Activated naive CD4-positive, alpha-beta T cell treated with anti-CD3 and anti-CD28 coated beads for 36 hours (primary cell): ENCODE data around the gene DOK3. TPM values are rescaled to one million over a fixed set of nuclear protein-coding genes. Genes with fewer than 3 reads are reported as not detected.
A peak's percentile ranks its signal among the peaks of the same experiment; 100 is the strongest.

Experiments
- CTCF ChIA-PET: fragments of 350-600 bp; sonication (Branson Sonifier 250); formaldehyde crosslinking; loops from one replicate; lab custom pipeline; 2021; ENCODE audit warnings: antibody characterized with exemption; lab: Charles Lee
- DNase-seq: peaks from one replicate; pipeline ENCODE4 v3.0.0-alpha.2; 2020
- H3K27ac Mint-ChIP-seq: one replicate; pipeline ENCODE4 v1.8.0; 2021; ENCODE audit warnings: mild to moderate bottlenecking, mixed read lengths
- H3K27me3 Mint-ChIP-seq: one replicate; pipeline ENCODE4 v1.8.0; 2021; ENCODE audit warnings: low read depth, mixed read lengths
- H3K36me3 Mint-ChIP-seq: one replicate; pipeline ENCODE4 v1.8.0; 2021; ENCODE audit warnings: low read depth, mixed read lengths
- H3K4me1 Mint-ChIP-seq: one replicate; pipeline ENCODE4 v1.8.0; 2021; ENCODE audit warnings: low read depth, mixed read lengths
- H3K4me3 Mint-ChIP-seq: one replicate; pipeline ENCODE4 v1.8.0; 2021; ENCODE audit warnings: mild to moderate bottlenecking, moderate library complexity, mixed read lengths
- H3K9me3 Mint-ChIP-seq: one replicate; pipeline ENCODE4 v1.8.0; 2021; ENCODE audit warnings: mixed read lengths
- intact Hi-C: fragments of 100-400 bp; cut with micrococcal nuclease; formaldehyde crosslinking; loops from one replicate; pipeline ENCODE4 v1.15.1; 2023
- total RNA-seq, 2 experiments: library from RNA; stranded (reverse); gene quantifications; one replicate each; pipeline ENCODE4 v1.2.3, GENCODE V29; 2021

The DOK3 gene
- total RNA-seq, 2 experiments from 2014 or later = 0.37 to 1.3 TPM

DNA sequence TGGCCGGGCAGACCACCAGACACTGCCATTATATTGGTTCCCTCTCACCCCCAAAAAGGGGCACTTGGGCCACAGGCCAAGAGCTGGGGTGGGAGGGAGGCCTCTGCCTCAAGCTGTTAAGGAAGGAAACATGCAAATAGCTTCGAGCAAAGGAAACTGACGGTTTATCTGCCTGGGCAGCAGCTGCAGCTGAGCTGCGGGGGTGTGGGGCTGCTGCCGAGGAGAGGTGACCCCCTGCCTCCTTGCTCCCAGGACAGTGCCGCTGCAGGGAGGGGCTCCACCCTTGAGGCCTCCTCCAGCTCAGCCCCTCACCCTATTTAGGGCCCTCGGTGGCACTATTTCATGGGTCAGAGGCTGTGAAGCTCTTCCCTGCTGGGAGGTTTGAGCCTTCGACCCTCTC, 789 bp downstream of the DOK3 start:
- H3K27ac Mint-ChIP-seq = no peak overlapping the region
- H3K36me3 Mint-ChIP-seq = peaks cover 23% of the 10 kb centered on the region
- peaks cover 2% of the 10 kb centered on the region for H3K4me1 Mint-ChIP-seq
- H3K27me3 Mint-ChIP-seq = no peaks in the 10 kb centered on the region
- intact Hi-C loops = no loop called here
- H3K9me3 Mint-ChIP-seq = no peaks in the 10 kb centered on the region
- CTCF ChIA-PET = interaction anchor here (1.3 kb wide), 1 partner anchor 11 kb away, joined by 4 read pairs; the partner anchor contains the start of gene PDLIM7
- no peak for DNase-seq
- H3K4me3 Mint-ChIP-seq = no peak overlapping the region

DNA sequence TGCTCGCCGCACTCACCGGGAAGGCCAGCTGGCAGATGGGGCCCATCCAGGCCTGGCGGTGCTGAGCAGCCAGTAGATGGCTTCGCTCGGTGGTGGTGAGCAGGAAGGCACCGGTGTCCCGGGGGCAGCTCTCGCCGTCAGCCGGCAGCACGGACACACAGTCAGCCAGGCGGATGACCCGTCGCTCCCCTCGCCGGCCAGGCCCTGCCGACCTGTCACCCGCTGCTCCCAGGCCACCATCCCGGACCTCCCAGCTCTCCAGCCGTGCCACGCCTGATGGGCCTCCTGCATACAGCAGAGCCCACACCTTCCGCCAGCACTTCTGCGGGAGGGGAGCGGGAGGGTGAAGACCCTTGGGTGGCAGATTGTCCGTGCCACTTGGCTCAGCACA, 1.4 kb downstream of the DOK3 start:
- Mint-ChIP-seq H3K4me3 (no peak overlapping the region), H3K27me3 (no peaks in the 10 kb centered on the region), H3K36me3 (peaks cover 19% of the 10 kb centered on the region), H3K4me1 (peaks cover 2% of the 10 kb centered on the region), H3K9me3 (no peaks in the 10 kb centered on the region), H3K27ac (no peak overlapping the region)
- CTCF ChIA-PET = interaction anchor here (0.9 to 1.3 kb wide), 2 partner anchors 10 to 15 kb away, joined by 3 to 4 read pairs; partner anchors contain the start of gene PDLIM7
- no peak for DNase-seq
- intact Hi-C loops = no loop called here

DNA sequence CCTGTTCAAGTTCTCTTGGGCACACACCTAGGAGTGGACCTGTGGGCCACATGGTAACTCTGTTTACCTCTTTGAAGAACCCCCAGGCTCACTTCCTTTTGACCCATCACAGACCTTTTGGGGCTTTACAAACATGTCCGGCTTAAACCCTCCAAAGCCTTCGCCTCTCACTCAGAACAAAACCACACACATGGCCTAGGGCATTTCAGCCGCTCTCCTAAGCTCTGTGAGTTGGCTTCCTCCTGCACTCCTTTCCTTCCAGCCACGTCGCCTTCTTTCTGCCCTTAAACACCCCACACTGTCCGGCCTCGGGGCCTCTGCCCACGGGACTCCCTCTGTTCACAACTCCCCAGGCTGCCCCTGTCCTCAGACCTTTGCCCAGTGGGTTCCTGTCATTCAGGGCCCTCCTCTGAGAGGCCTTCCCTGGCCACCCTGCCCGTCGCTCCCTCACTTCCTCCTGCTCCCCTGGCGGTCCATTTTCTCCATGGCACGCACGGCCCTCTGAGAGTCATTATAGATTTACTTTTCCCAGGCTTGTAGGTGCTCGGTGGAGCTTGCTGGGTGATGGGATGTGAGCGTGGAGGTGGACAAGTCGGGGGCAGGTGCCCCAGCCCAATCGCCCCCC, 1.9 kb downstream of the DOK3 start:
- intact Hi-C loops = no loop called here
- no peak overlapping the region for H3K27ac Mint-ChIP-seq
- H3K4me1 Mint-ChIP-seq = peaks cover 2% of the 10 kb centered on the region
- no peaks in the 10 kb centered on the region for H3K27me3 Mint-ChIP-seq
- DNase-seq = no peak
- H3K9me3 Mint-ChIP-seq = no peaks in the 10 kb centered on the region
- H3K4me3 Mint-ChIP-seq = no peak overlapping the region
- CTCF ChIA-PET = interaction anchor here (0.9 to 2.2 kb wide), 5 partner anchors 8 to 117 kb away, joined by 3 to 10 read pairs (median 4); partner anchors contain the start of genes DDX41 and PDLIM7
- peaks cover 15% of the 10 kb centered on the region for H3K36me3 Mint-ChIP-seq

DNA sequence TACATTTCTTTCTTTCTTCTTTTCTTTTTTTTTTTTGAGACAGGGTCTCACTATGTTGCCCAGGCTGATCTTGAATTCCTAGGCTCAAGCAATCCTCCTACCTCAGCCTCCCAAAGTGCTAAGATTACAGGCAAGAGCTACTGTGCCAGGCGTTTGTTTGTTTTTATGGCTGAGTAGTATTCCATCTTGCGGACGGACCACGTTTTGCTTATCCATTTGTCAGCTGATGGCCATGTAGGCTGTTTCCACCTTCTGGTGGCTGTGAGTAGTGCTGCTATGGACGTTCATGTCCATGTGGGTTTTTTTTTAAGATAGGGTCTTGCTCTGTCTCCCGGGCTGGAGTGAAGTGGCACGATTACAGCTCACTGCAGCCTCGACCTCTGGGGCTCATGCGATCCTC, 2.5 kb downstream of the DOK3 start:
- H3K4me3 Mint-ChIP-seq = no peak overlapping the region
- no peak overlapping the region for H3K27ac Mint-ChIP-seq
- H3K27me3 Mint-ChIP-seq = no peaks in the 10 kb centered on the region
- peaks cover 14% of the 10 kb centered on the region for H3K36me3 Mint-ChIP-seq
- CTCF ChIA-PET = interaction anchor here (0.6 to 2.2 kb wide), 6 partner anchors 8 to 116 kb away, joined by 3 to 10 read pairs (median 4); partner anchors contain the start of gene DDX41
- no peak for DNase-seq
- H3K4me1 Mint-ChIP-seq = peaks cover 2% of the 10 kb centered on the region
- intact Hi-C loops = no loop called here
- H3K9me3 Mint-ChIP-seq = no peaks in the 10 kb centered on the region

DNA sequence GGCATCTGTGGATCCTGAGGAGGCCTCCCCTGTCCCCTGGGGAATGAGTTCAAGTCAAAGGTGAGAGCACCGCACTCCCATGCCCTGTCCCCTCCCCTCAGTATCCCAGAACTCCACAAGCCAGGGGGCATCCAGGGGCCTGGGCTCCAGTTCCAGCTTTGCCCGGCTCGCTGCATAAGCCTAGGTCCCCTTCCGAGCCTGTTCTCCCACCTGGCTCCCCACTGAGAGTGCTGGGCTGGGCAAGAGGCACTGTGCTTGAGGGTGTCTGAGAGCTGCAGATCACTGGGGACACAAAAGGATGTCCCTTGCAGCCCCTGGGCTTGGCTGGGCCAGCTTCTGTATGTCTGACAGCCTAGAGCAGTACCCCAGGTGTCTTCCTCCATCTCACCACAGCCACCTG, 4.6 kb downstream of the DOK3 start:
- peaks cover 2% of the 10 kb centered on the region for H3K36me3 Mint-ChIP-seq
- no peak for DNase-seq
- no peaks in the 10 kb centered on the region for H3K27me3 Mint-ChIP-seq
- intact Hi-C loops = no loop called here
- no peak overlapping the region for H3K27ac Mint-ChIP-seq
- H3K4me3 Mint-ChIP-seq = no peak overlapping the region
- H3K4me1 Mint-ChIP-seq = peaks cover 5% of the 10 kb centered on the region
- no peaks in the 10 kb centered on the region for H3K9me3 Mint-ChIP-seq
- CTCF ChIA-PET = no interaction called here

DNA sequence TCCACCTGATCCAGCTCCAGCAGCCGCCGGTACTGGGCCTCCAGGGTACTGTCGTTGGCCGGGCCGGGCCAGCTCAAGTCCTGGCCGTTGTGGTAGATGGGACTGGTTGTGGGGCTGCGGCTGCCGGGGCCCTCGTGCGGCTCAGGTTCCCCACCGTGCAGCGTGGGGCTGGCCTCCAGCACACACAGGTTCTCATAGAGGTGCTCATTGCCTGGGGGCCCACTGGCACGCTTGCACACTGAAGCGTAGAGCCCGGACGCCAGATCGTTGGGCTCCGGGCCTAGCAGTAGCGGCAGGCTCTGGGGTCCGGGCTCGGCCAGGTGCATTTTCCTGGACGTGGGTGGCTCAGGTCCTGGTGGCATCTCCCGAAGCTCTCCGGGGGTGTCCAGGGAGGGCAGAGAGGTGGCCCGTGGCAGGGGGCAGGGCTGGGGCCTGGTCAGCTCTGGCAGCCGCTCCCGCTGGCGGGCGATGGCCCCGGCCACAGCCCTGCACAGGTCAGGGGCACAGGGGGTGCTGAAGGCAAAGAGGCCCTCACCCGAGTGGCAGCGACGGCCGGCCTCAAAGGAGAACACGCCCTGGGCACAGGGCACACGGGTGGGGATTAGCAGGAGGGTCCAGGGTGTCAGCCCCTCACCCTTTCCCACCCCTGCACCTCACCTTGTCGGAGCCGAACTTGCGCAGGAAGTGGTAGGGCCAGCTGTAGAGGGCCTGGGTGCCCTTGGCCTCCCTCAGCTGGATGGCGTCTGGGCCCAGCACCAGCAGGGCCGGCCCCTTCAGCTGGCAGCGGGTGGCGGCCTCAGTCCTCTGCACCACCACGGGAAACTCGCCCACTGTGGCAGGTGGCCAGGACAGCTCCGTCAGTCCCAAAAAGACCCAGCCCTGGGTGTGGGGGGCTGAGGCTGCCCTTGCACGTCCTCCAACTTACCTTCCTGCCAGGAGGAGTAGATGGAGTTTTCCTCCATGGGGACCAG, 5.3 kb downstream of the DOK3 start:
- H3K27ac Mint-ChIP-seq = no peak overlapping the region
- H3K27me3 Mint-ChIP-seq = peaks cover 6% of the 10 kb centered on the region
- H3K36me3 Mint-ChIP-seq = no peaks in the 10 kb centered on the region
- CTCF ChIA-PET = interaction anchor here (0.7 to 7.0 kb wide), 2 partner anchors 100 to 113 kb away, joined by 3 to 72 read pairs; no protein-coding TSS in a partner anchor
- peaks cover 3% of the 10 kb centered on the region for H3K4me1 Mint-ChIP-seq
- no peak overlapping the region for H3K4me3 Mint-ChIP-seq
- H3K9me3 Mint-ChIP-seq = no peaks in the 10 kb centered on the region
- no peak for DNase-seq
- intact Hi-C loops = no loop called here

DNA sequence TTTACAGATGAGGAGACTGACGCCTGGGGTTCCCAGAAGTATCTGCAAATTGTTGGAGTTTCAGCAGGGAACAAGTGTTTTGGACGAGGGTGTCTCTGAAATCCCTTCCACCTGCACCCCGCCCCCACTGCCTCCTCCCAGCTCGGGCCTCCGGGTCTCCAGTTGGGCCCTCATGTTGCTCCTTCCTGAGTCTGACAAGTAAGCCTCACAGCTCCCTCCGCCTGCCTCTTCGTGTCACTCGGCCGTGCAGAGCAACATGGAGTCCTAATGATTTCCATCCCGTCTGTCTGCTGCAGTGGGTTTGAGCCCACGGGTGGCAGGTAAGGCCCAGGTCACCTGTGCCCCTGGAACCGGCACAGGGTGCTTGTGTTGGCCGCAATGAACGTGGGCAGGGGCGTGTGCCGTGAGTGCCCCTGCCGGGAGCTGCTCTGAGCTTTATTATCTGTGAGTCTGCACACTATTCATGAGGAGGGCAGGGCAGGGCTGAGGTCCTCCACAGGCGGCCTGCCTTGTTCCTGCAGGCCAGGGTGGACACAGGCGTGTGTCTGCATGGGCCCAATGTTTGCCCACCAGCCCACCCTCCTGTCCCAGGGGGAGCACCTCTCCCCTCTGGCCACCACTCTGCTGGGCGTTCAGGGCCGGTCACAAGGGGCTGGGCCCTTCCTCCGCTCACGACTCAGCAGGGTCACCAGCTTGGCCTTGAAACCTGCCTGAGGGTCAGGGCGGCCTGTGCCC, 6.1 kb downstream of the DOK3 start:
- H3K4me1 Mint-ChIP-seq = peaks cover 8% of the 10 kb centered on the region

DNA sequence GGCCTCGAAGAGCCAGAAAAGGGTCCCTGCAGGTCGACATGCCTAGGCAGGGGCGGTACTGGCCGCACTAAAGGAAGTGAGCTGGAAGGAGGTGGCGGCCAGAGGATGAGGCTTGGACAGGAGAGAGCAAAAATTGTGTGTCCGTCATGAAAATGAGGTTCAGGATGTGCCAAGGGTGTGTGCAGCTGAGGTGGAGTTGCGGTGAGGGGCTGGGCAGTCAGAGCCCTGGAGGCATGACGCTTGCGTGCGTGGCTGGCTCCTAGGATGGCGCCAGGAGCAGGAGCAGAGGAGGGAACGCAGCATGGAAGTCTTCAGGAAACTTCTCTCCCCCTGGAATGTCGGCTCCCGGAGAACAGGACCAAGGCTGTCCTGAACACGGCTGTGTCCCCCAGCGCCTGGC, 6.7 kb downstream of the DOK3 start:
- DNase-seq = no peak
- Mint-ChIP-seq H3K27me3 (peaks cover 12% of the 10 kb centered on the region), H3K27ac (no peak overlapping the region), H3K4me3 (no peak overlapping the region), H3K9me3 (no peaks in the 10 kb centered on the region), H3K36me3 (no peaks in the 10 kb centered on the region), H3K4me1 (peaks cover 12% of the 10 kb centered on the region)
- intact Hi-C loops = no loop called here
- CTCF ChIA-PET = interaction anchor here (1.3 to 7.0 kb wide), 7 partner anchors 18 to 194 kb away, joined by 5 to 72 read pairs (median 9); no protein-coding TSS in a partner anchor

More for the DNA sequence above, 6.1 kb downstream of the DOK3 start:
- no peak for DNase-seq
- H3K27ac Mint-ChIP-seq = no peak overlapping the region
- H3K36me3 Mint-ChIP-seq = no peaks in the 10 kb centered on the region
- H3K9me3 Mint-ChIP-seq = no peaks in the 10 kb centered on the region
- CTCF ChIA-PET = interaction anchor here (0.7 to 7.0 kb wide), 3 partner anchors 99 to 195 kb away, joined by 3 to 72 read pairs (median 5); no protein-coding TSS in a partner anchor
- intact Hi-C loops = no loop called here
- peaks cover 9% of the 10 kb centered on the region for H3K27me3 Mint-ChIP-seq
- H3K4me3 Mint-ChIP-seq = no peak overlapping the region

DNA sequence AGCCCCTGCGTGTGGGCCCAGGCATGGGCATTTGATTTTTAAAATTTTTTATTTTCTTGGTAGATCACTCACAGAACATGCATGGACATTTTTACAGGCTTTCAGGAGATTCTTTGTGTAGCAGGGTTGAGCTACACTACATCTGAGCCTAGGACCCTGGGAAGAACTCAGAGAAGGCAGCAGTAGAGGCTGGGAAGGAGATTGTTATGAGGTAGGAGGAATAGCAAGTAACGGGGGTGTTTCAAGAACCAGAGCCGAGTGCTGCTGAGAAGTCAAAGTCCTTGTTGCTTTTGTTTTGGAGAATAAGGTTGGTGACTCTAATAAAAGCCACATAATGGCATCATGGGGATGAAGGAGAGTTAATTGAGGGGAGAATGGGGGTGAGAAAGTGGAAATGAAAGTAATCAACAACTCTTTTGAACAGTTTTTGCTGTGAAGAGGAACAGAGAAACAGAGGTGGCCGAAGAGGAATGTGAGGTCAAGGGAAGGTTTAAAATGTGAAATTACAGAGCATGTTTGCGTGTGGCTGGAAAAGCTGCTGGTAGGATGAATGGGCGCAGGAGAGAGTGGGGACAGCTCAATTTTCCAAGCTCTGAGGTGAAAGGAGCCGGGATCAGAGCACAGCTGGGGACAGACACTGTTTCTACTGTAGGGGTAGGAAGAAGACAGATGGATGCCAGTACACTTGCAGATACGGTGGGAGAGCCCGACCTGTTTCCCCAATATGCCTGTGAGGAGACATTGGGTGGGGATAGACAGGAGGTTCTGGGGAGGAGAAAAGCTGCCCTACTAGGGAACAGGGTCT, 7.5 kb downstream of the DOK3 start:
- Mint-ChIP-seq H3K27ac (no peak overlapping the region), H3K36me3 (no peaks in the 10 kb centered on the region), H3K27me3 (peaks cover 14% of the 10 kb centered on the region), H3K4me1 (peaks cover 14% of the 10 kb centered on the region), H3K4me3 (no peak overlapping the region), H3K9me3 (no peaks in the 10 kb centered on the region)
- no peak for DNase-seq
- CTCF ChIA-PET = interaction anchor here (0.6 to 7.0 kb wide), 26 partner anchors 10 to 388 kb away, joined by 3 to 72 read pairs (median 6); partner anchors contain the start of gene DDX41
- intact Hi-C loops = loop anchor here (1.0 to 2.0 kb wide), 5 partner anchors 47 to 388 kb away; no protein-coding TSS in a partner anchor

DNA sequence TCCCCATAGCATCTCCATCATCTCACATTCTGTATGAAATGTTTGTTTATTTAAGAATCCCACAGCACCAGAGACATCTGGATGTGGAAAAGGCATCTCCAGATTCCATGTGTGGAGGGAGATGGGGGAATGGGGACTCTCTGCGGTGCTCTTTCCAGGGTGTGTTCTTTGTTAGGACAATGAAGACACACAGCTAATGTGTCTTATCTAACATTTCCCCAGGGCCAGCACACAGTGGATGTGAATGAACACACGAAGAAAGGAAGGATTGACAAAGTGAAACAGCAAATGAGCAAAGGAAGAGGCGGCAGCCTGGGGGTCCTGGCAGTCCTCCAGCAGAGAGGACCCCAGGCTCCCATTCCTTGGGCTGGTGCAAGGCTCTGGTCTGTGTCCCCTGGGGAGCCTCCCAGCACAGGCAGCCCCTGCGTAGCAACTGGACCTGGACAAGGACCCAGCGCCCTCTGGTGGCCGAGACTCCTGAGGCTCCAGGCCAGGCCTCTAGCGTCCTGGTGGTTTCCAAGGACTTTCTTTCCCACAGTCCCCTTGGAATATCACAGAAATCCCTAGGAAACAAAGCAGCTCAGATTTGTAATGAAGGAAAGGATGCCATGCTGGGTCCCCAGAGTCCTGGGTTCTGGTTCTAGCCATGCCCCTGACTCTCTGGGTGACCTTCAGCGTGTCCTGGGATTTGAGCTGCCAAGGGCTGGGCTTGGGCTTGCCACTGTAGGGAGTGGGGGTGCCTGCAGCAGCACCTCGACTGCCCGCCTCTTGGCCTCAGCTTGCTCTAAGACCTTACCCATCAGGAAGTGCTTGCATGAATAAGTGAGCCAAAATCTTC, 8.7 kb downstream of the DOK3 start:
- H3K27me3 Mint-ChIP-seq = peaks cover 14% of the 10 kb centered on the region
- peak; percentile 91 for DNase-seq
- H3K27ac Mint-ChIP-seq = no peak overlapping the region
- CTCF ChIA-PET = interaction anchor here (0.6 to 7.0 kb wide), 33 partner anchors 10 to 694 kb away, joined by 3 to 72 read pairs (median 5); partner anchors contain the start of gene DDX41
- H3K36me3 Mint-ChIP-seq = no peaks in the 10 kb centered on the region
- H3K4me1 Mint-ChIP-seq = peaks cover 18% of the 10 kb centered on the region
- H3K9me3 Mint-ChIP-seq = no peaks in the 10 kb centered on the region
- intact Hi-C loops = loop anchor here (1.0 to 2.0 kb wide), 5 partner anchors 46 to 387 kb away; no protein-coding TSS in a partner anchor
- H3K4me3 Mint-ChIP-seq = no peak overlapping the region
